BE2C (cell line): ENCODE results near the gene CCZ1.
"Not testable (repeated sequence)": the region's sequence is repeated elsewhere in the genome, so short reads cannot be mapped to it uniquely, and the experiment has no call there.

ENCODE experiments used
- DNase-seq: peaks from one replicate; pipeline ENCODE4 v3.0.0-alpha.2; 2020
- H3K27me3 ChIP-seq: fragments of 250-450 bp; sonication (Bioruptor Pico); 2 replicates; pipeline ENCODE4 v1.5.1; 2020; ENCODE audit warnings: mild to moderate bottlenecking
- H3K36me3 ChIP-seq: fragments of 250-450 bp; sonication (Bioruptor Pico); 2 replicates; pipeline ENCODE4 v1.5.1; 2020; ENCODE audit warnings: mild to moderate bottlenecking
- H3K4me1 ChIP-seq: fragments of 250-450 bp; sonication (Bioruptor Pico); 2 replicates; pipeline ENCODE4 v1.5.1; 2020
- H3K4me3 ChIP-seq: 2 replicates; pipeline ENCODE4 v1.5.1; 2011; ENCODE audit warnings: low read depth, low read length
- H3K9me3 ChIP-seq: fragments of 250-450 bp; sonication (Bioruptor Pico); 2 replicates; pipeline ENCODE4 v1.5.1; 2020

CCZ1 gene

DNA sequence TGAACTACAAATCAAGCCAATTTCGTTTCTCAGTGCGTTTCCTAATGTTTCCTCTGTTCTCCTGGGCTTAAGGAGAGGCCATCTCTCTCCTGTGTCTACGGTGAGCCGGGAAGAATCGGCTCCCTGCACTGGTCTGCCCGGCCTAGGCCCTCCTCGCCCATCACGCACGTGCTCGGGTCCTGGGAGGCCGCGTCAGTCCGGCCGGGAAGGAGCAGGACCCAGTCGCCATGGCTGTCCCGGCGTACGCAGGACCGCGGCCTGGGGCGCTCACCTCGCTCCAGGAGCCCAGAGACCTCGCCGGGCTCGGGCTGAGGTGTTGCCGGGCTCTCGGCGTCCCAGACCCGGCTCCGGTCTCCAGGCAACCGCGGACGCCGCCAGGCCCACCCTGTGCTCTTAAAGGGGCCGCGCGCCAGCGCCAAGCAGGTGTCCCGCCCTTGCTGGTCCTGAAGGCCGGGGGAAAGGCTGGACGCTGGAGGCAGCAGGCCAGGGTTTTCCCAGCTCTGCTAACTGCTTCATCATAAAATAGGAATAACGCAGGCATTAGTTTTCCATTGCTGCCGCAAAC, 71.9 kb downstream of the CCZ1 start, which contains the start of gene RSPH10B:
RSPH10B (minus strand) TSS at position 343 of the 565 bp plus-strand sequence. CDS start 3,573 bp downstream, outside the sequence.
- H3K9me3 ChIP-seq, DNase-seq, H3K36me3 ChIP-seq, H3K4me1 ChIP-seq, H3K27me3 ChIP-seq, H3K4me3 ChIP-seq: not testable (repeated sequence)

DNA sequence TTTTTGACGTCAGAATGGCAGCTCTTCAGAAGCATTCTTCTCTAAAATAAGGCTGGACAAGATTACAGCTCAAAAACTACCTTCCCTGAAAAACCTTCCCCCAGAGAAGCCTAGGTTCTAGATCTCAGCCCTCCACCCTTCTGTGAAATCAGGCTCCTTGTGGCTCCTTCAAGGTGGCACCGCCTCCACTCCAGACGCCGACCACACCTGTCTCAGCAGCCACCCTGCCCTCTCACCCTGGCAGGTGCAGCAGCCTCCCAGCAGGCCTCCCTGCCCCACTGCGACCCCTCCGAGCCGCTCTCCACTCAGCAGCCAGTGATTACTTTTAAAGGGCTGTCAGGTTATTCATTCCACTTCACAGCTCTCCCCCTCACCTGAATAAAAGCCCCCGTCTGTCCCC, 75.0 kb downstream of the CCZ1 start:
- not testable (repeated sequence) for H3K27me3 ChIP-seq, H3K4me3 ChIP-seq, H3K36me3 ChIP-seq, H3K9me3 ChIP-seq, DNase-seq, H3K4me1 ChIP-seq
